Measurements from ENCODE around the gene DPAGT1. TPM values are rescaled to one million over a fixed set of nuclear protein-coding genes. Genes with fewer than 3 reads are reported as not detected.
"Not testable (repeated sequence)": the region's sequence is repeated elsewhere in the genome, so short reads cannot be mapped to it uniquely, and the experiment has no call there.

The DPAGT1 gene
- total RNA-seq, 6 experiments from 2014 or later: 40.5 to 52.5 (median 49.1) TPM

DNA sequence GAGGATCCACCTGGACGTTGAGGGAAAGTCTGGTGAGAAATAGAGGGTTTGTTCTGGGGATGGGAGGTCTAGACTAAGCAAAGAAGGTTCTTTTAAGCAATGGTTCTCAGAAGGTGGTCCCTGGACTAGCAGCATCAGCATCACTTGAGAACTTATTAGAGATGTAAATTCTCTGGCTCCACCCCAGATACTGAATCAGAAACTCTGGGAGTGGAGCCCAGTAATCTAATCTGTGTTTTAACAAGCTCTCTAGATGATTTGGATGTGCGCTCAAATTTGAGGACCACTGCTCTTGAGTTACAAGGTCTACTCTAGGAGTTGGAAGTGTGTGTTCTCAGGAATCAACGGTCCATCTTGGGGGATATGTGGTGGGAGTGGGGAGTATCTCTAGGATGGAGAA lies 43.9 kb upstream of the DPAGT1 start:
- no peaks in the 10 kb centered on the region for H3K9me3 Mint-ChIP-seq
- TF ChIP-seq, protein P1, sequence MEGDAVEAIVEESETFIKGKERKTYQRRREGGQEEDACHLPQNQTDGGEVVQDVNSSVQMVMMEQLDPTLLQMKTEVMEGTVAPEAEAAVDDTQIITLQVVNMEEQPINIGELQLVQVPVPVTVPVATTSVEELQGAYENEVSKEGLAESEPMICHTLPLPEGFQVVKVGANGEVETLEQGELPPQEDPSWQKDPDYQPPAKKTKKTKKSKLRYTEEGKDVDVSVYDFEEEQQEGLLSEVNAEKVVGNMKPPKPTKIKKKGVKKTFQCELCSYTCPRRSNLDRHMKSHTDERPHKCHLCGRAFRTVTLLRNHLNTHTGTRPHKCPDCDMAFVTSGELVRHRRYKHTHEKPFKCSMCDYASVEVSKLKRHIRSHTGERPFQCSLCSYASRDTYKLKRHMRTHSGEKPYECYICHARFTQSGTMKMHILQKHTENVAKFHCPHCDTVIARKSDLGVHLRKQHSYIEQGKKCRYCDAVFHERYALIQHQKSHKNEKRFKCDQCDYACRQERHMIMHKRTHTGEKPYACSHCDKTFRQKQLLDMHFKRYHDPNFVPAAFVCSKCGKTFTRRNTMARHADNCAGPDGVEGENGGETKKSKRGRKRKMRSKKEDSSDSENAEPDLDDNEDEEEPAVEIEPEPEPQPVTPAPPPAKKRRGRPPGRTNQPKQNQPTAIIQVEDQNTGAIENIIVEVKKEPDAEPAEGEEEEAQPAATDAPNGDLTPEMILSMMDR (IDR thresholded peaks at IDR 0.05): no peak
- peaks cover 20% of the 10 kb centered on the region for H3K4me1 Mint-ChIP-seq (ENCODE audit: low read depth)
- H3K27ac Mint-ChIP-seq: no peak overlapping the region
- no peaks in the 10 kb centered on the region for H3K36me3 Mint-ChIP-seq (ENCODE audit: low read depth)
- no peak for DNase-seq
- H3K4me3 Mint-ChIP-seq: no peak overlapping the region
- H3K27me3 Mint-ChIP-seq (ENCODE audit: insufficient read depth): peaks cover 28% of the 10 kb centered on the region

- peaks cover 23% of the 10 kb centered on the region for H3K27me3 Mint-ChIP-seq (ENCODE audit: insufficient read depth)
- H3K27ac Mint-ChIP-seq: no peak overlapping the region
- DNase-seq: peak; percentile 57
- H3K36me3 Mint-ChIP-seq (ENCODE audit: low read depth): no peaks in the 10 kb centered on the region
- H3K4me3 Mint-ChIP-seq: peak overlapping the region; percentile 46; the same call in 1 of the 2 replicates
- TF ChIP-seq, protein P1 (IDR thresholded peaks at IDR 0.05): peak; percentile 80
- H3K9me3 Mint-ChIP-seq: no peaks in the 10 kb centered on the region
- peaks cover 20% of the 10 kb centered on the region for H3K4me1 Mint-ChIP-seq (ENCODE audit: low read depth)
Measured at GRCh38 chr11:119144825-119145486, 43.3 kb upstream of the DPAGT1 start.

DNA sequence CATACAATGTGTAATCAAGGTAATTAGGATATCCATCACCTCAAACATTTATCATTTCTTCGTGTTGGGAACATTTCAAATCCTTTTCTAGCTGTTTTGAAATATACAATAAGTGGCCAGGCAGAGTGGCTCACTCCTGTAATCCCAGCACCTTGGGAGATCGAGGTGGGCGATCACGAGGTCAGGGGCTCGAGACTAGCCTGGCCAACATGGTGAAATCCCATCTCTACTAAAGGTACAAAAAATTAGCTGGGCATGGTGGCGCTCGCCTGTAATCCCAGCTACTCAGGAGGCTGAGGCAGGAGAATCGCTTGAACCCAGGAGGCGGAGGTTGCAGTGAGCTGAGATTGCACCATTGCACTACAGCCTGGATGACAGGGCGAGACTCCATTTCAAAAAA lies 37.6 kb upstream of the DPAGT1 start:
- not testable (repeated sequence) for H3K27me3 Mint-ChIP-seq (ENCODE audit: insufficient read depth); H3K4me1 Mint-ChIP-seq (ENCODE audit: low read depth); H3K27ac Mint-ChIP-seq; DNase-seq; H3K4me3 Mint-ChIP-seq; H3K36me3 Mint-ChIP-seq (ENCODE audit: low read depth); H3K9me3 Mint-ChIP-seq

- Mint-ChIP-seq H3K4me1 (ENCODE audit: low read depth) (peaks cover 17% of the 10 kb centered on the region), H3K9me3 (no peaks in the 10 kb centered on the region), H3K27me3 (ENCODE audit: insufficient read depth) (no peaks in the 10 kb centered on the region), H3K36me3 (ENCODE audit: low read depth) (peaks cover 32% of the 10 kb centered on the region), H3K4me3 (no peak overlapping the region), H3K27ac (no peak overlapping the region)
- TF ChIP-seq, protein P1 (IDR thresholded peaks at IDR 0.05): peak; percentile 76
- no peak for DNase-seq
Measured at GRCh38 chr11:119134389-119134978, 32.8 kb upstream of the DPAGT1 start.

DNA sequence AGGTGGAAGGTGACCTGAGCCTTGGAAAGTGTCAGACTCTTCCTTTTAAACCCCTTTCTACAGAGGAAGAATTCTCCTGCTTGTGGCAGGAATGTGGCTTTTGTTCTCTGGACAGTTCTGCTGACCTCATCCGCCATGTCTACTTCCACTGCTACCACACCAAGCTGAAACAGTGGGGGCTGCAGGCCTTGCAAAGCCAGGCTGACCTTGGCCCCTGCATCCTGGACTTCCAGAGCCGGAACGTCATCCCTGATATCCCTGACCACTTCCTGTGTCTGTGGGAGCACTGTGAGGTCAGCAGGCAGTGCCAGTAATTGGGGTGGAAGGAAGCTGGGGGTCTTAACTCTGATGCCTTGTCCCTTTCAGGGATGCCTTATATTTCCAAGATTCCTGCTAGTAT lies 29.0 kb upstream of the DPAGT1 start:
- peaks cover 32% of the 10 kb centered on the region for H3K36me3 Mint-ChIP-seq (ENCODE audit: low read depth)
- no peak overlapping the region for H3K4me3 Mint-ChIP-seq

More for the DNA sequence above, 29.0 kb upstream of the DPAGT1 start:
- H3K27me3 Mint-ChIP-seq (ENCODE audit: insufficient read depth): no peaks in the 10 kb centered on the region
- H3K4me1 Mint-ChIP-seq (ENCODE audit: low read depth): peaks cover 17% of the 10 kb centered on the region
- DNase-seq: no peak
- H3K9me3 Mint-ChIP-seq: no peaks in the 10 kb centered on the region
- TF ChIP-seq, protein P1 (IDR thresholded peaks at IDR 0.05): no peak
- no peak overlapping the region; the same call in 1 of the 2 replicates for H3K27ac Mint-ChIP-seq

Measured in HFFc6 (cell line).